BE2C (cell line): ENCODE results near the gene ANP32A.

Experiments used
- DNase-seq: peaks from one replicate; pipeline ENCODE4 v3.0.0-alpha.2; 2020
- H3K27me3 ChIP-seq: fragments of 250-450 bp; sonication (Bioruptor Pico); 2 replicates; pipeline ENCODE4 v1.5.1; 2020; ENCODE audit warnings: mild to moderate bottlenecking
- H3K36me3 ChIP-seq: fragments of 250-450 bp; sonication (Bioruptor Pico); 2 replicates; pipeline ENCODE4 v1.5.1; 2020; ENCODE audit warnings: mild to moderate bottlenecking
- H3K4me1 ChIP-seq: fragments of 250-450 bp; sonication (Bioruptor Pico); 2 replicates; pipeline ENCODE4 v1.5.1; 2020
- H3K4me3 ChIP-seq: 2 replicates; pipeline ENCODE4 v1.5.1; 2011; ENCODE audit warnings: low read depth, low read length
- H3K9me3 ChIP-seq: fragments of 250-450 bp; sonication (Bioruptor Pico); 2 replicates; pipeline ENCODE4 v1.5.1; 2020
- CTCF ChIP-seq: IDR thresholded peaks from 2 replicates; pipeline ENCODE4 v1.5.1; 2012; ENCODE audit warnings: mild to moderate bottlenecking, low read depth, low read length

ANP32A gene

GRCh38 chr15:68849497-68849896 lies 28.8 kb upstream of the ANP32A start:
- Histone ChIP-seq H3K4me1 (no peaks in the 10 kb centered on the region), H3K9me3 (no peaks in the 10 kb centered on the region), H3K27me3 (peaks cover 13% of the 10 kb centered on the region), H3K36me3 (no peaks in the 10 kb centered on the region), H3K4me3 (no peak overlapping the region)
- no peak for DNase-seq
- no peak for TF ChIP-seq CTCF

- TF ChIP-seq CTCF = no peak
Observed at GRCh38 chr15:68846851-68847439, 26.2 kb upstream of the ANP32A start.

GRCh38 chr15:68844856-68845550 lies 24.3 kb upstream of the ANP32A start:
- no peaks in the 10 kb centered on the region for H3K9me3 ChIP-seq
- no peak for TF ChIP-seq CTCF
- H3K4me3 ChIP-seq = no peak overlapping the region
- no peaks in the 10 kb centered on the region for H3K4me1 ChIP-seq
- peaks cover 50% of the 10 kb centered on the region for H3K27me3 ChIP-seq
- H3K36me3 ChIP-seq = no peaks in the 10 kb centered on the region
- no peak for DNase-seq

More at GRCh38 chr15:68846851-68847439, 26.2 kb upstream of the ANP32A start:
- no peaks in the 10 kb centered on the region for H3K9me3 ChIP-seq
- no peak for DNase-seq
- H3K4me1 ChIP-seq = no peaks in the 10 kb centered on the region
- no peaks in the 10 kb centered on the region for H3K36me3 ChIP-seq
- H3K27me3 ChIP-seq = peaks cover 38% of the 10 kb centered on the region
- no peak overlapping the region for H3K4me3 ChIP-seq

GRCh38 chr15:68843425-68844311 lies 23.0 kb upstream of the ANP32A start:
- no peaks in the 10 kb centered on the region for H3K36me3 ChIP-seq
- H3K4me3 ChIP-seq = peak overlapping the region; percentile 43
- no peaks in the 10 kb centered on the region for H3K4me1 ChIP-seq
- TF ChIP-seq CTCF = no peak
- H3K9me3 ChIP-seq = no peaks in the 10 kb centered on the region
- DNase-seq = peak; percentile 37
- peaks cover 56% of the 10 kb centered on the region for H3K27me3 ChIP-seq

- H3K36me3 ChIP-seq = no peaks in the 10 kb centered on the region
Observed at GRCh38 chr15:68842958-68843357, 22.3 kb upstream of the ANP32A start.

More at GRCh38 chr15:68842958-68843357, 22.3 kb upstream of the ANP32A start:
- no peak overlapping the region for H3K4me3 ChIP-seq
- TF ChIP-seq CTCF = no peak
- H3K27me3 ChIP-seq = peaks cover 56% of the 10 kb centered on the region
- no peak for DNase-seq
- H3K9me3 ChIP-seq = no peaks in the 10 kb centered on the region
- H3K4me1 ChIP-seq = no peaks in the 10 kb centered on the region
